ENCODE data around the gene OR10AD1.

GRCh38 chr12:48191096-48191495 lies 12.0 kb downstream of the OR10AD1 start:
- TF ChIP-seq POLR2A (IDR thresholded peaks at IDR 0.05; ENCODE audit: low read depth, low read length), result no peak
- TF ChIP-seq POLR2AphosphoS5 (IDR thresholded peaks at IDR 0.05; ENCODE audit: low read depth, low read length), result no peak
- no peak for TF ChIP-seq TAF1 (IDR thresholded peaks at IDR 0.05; ENCODE audit: borderline replicate concordance, low read depth, low read length)

Measured in GM12892 (cell line).